Cardiac fibroblast (primary cell): Measurements from ENCODE around the gene TAC4.

Experiments used
- DNase-seq, 2 donors: peaks; one replicate each; pipeline versions ENCODE4 v3.0.0 to v3.0.0-alpha.2; 2010; ENCODE audit warnings: low read depth in 2 of 2
- H3K4me3 ChIP-seq, 2 donors: replicated peaks in 1 of 2; 1 replicate in 1 of 2; 2 replicates in 1 of 2; pipeline ENCODE4 v1.5.1; 2011; ENCODE audit warnings: low read depth in 2 of 2, low read length in 2 of 2, mild to moderate bottlenecking in 2 of 2, moderate library complexity in 1 of 2
- CTCF ChIP-seq: IDR thresholded peaks from one replicate; pipeline ENCODE4 v1.5.1; 2011; ENCODE audit warnings: low read depth, mild to moderate bottlenecking, low read length, inconsistent platforms

TAC4 gene

GRCh38 chr17:49819138-49819537 lies 28.7 kb downstream of the TAC4 start:
- TF ChIP-seq CTCF = no peak
- DNase-seq = no peak
- H3K4me3 ChIP-seq = no peak overlapping the region

GRCh38 chr17:49817993-49818392 lies 29.9 kb downstream of the TAC4 start:
- no peak for DNase-seq
- TF ChIP-seq CTCF = no peak
- H3K4me3 ChIP-seq = no peak overlapping the region

GRCh38 chr17:49815761-49816281 lies 32.0 kb downstream of the TAC4 start:
- no peak for DNase-seq
- no peak for TF ChIP-seq CTCF
- H3K4me3 ChIP-seq = no peak overlapping the region

GRCh38 chr17:49814781-49815529 lies 32.9 kb downstream of the TAC4 start:
- DNase-seq = no peak
- TF ChIP-seq CTCF = no peak

GRCh38 chr17:49809056-49809455 lies 38.8 kb downstream of the TAC4 start:
- no peak for DNase-seq
- H3K4me3 ChIP-seq = no peak overlapping the region
- TF ChIP-seq CTCF = no peak

More at GRCh38 chr17:49814781-49815529, 32.9 kb downstream of the TAC4 start:
- no peak overlapping the region for H3K4me3 ChIP-seq

- no peak for DNase-seq
- no peak overlapping the region for H3K4me3 ChIP-seq
- no peak for TF ChIP-seq CTCF
Measured at GRCh38 chr17:49798738-49799137, 49.1 kb downstream of the TAC4 start.
